H9 (cell line): Measurements from ENCODE around the gene SEPHS1. TPM values are rescaled to one million over a fixed set of nuclear protein-coding genes. Genes with fewer than 3 reads are reported as not detected.

Source experiments
- DNase-seq: peaks from one replicate; pipeline ENCODE4 v3.0.0-alpha.2; 2017
- H2AFZ ChIP-seq: one replicate; pipeline ENCODE4 v1.6.1; 2013; ENCODE audit warnings: mild to moderate bottlenecking, low read length, control low read depth, moderate library complexity
- H2AK5ac ChIP-seq: 2 replicates; pipeline ENCODE4 v1.6.1; 2013; ENCODE audit warnings: low read length, control low read depth, mixed read lengths; ENCODE audit not compliant: insufficient read length
- H2BK120ac ChIP-seq: one replicate; pipeline ENCODE4 v1.6.1; 2013; ENCODE audit warnings: low read depth, mild to moderate bottlenecking, low read length, control low read depth, inconsistent platforms; ENCODE audit not compliant: poor library complexity, severe bottlenecking
- H2BK12ac ChIP-seq: 2 replicates; pipeline ENCODE4 v1.6.1; 2013; ENCODE audit warnings: low read length, control low read depth, mixed read lengths, low read depth; ENCODE audit not compliant: insufficient read length
- H2BK15ac ChIP-seq: 2 replicates; pipeline ENCODE4 v1.6.1; 2013; ENCODE audit warnings: low read depth, low read length, control low read depth
- H2BK20ac ChIP-seq: one replicate; pipeline ENCODE4 v1.6.1; 2013; ENCODE audit warnings: low read depth, mild to moderate bottlenecking, low read length, control low read depth, inconsistent platforms; ENCODE audit not compliant: poor library complexity, severe bottlenecking
- H2BK5ac ChIP-seq: 2 replicates; pipeline ENCODE4 v1.6.1; 2013; ENCODE audit warnings: low read length, control low read depth, mixed read lengths; ENCODE audit not compliant: insufficient read length
- H3K14ac ChIP-seq: 2 replicates; pipeline ENCODE4 v1.6.1; 2013; ENCODE audit warnings: low read length, control low read depth; ENCODE audit not compliant: insufficient read depth
- H3K18ac ChIP-seq: 2 replicates; pipeline ENCODE4 v1.6.1; 2013; ENCODE audit warnings: low read depth, mild to moderate bottlenecking, mixed read lengths, low read length, control low read depth; ENCODE audit not compliant: insufficient read length
- H3K23ac ChIP-seq: 2 replicates; pipeline ENCODE4 v1.6.1; 2013; ENCODE audit warnings: low read length, control low read depth, mixed read lengths, low read depth; ENCODE audit not compliant: insufficient read length
- H3K23me2 ChIP-seq: 2 replicates; pipeline ENCODE4 v1.6.1; 2013; ENCODE audit warnings: low read depth, mild to moderate bottlenecking, mixed read lengths, low read length, control low read depth; ENCODE audit not compliant: insufficient read length, poor library complexity, severe bottlenecking
- H3K27ac ChIP-seq: 2 replicates; pipeline ENCODE4 v1.5.1; 2013; ENCODE audit warnings: low read length, control low read depth, mixed read lengths, low read depth; ENCODE audit not compliant: insufficient read length
- H3K27me3 ChIP-seq: 2 replicates; pipeline ENCODE4 v1.6.1; 2013; ENCODE audit warnings: low read length, control low read depth, inconsistent platforms; ENCODE audit not compliant: insufficient read depth
- H3K4ac ChIP-seq: 2 replicates; pipeline ENCODE4 v1.6.1; 2013; ENCODE audit warnings: low read depth, mild to moderate bottlenecking, control low read depth, inconsistent platforms, low read length, moderate library complexity
- H3K4me1 ChIP-seq: 2 replicates; pipeline ENCODE4 v1.6.1; 2013; ENCODE audit warnings: low read length, control low read depth, inconsistent platforms; ENCODE audit not compliant: insufficient read depth
- H3K4me2 ChIP-seq: 2 replicates; pipeline ENCODE4 v1.6.1; 2013; ENCODE audit warnings: low read length, control low read depth, mixed read lengths; ENCODE audit not compliant: insufficient read length, insufficient read depth
- H3K56ac ChIP-seq: 2 replicates; pipeline ENCODE4 v1.6.1; 2013; ENCODE audit warnings: low read depth, mild to moderate bottlenecking, mixed read lengths, low read length, control low read depth; ENCODE audit not compliant: insufficient read length
- H3K79me1 ChIP-seq: 2 replicates; pipeline ENCODE4 v1.6.1; 2013; ENCODE audit warnings: low read depth, mild to moderate bottlenecking, moderate library complexity, low read length, control low read depth, inconsistent platforms; ENCODE audit not compliant: insufficient read depth, poor library complexity, severe bottlenecking
- H3K79me2 ChIP-seq: 2 replicates; pipeline ENCODE4 v1.6.1; 2013; ENCODE audit warnings: low read length, control low read depth, inconsistent platforms; ENCODE audit not compliant: insufficient read depth
- H3K9ac ChIP-seq: 2 replicates; pipeline ENCODE4 v1.6.1; 2013; ENCODE audit warnings: low read length, control low read depth, mixed read lengths; ENCODE audit not compliant: insufficient read length; ENCODE audit errors: extremely low read depth
- H3K9me3 ChIP-seq: one replicate; pipeline ENCODE4 v1.6.1; 2013; ENCODE audit warnings: low read depth, low read length, inconsistent platforms; ENCODE audit not compliant: control insufficient read depth
- H3T11ph ChIP-seq: one replicate; pipeline ENCODE4 v1.6.1; 2013; ENCODE audit warnings: mild to moderate bottlenecking, low read length, control low read depth, inconsistent platforms
- H4K20me1 ChIP-seq: one replicate; pipeline ENCODE4 v1.6.1; 2013; ENCODE audit not compliant: control insufficient read depth, insufficient read length, insufficient read depth
- H4K5ac ChIP-seq: 2 replicates; pipeline ENCODE4 v1.6.1; 2013; ENCODE audit warnings: low read depth, mild to moderate bottlenecking, mixed read lengths, low read length, control low read depth; ENCODE audit not compliant: insufficient read length
- H4K8ac ChIP-seq: replicated peaks from 2 replicates; pipeline ENCODE4 v1.6.1; 2013; ENCODE audit warnings: low read length, control low read depth, mixed read lengths, low read depth; ENCODE audit not compliant: insufficient read length
- H4K91ac ChIP-seq: 2 replicates; pipeline ENCODE4 v1.6.1; 2013; ENCODE audit warnings: low read depth, mild to moderate bottlenecking, moderate library complexity, mixed read lengths, low read length, control low read depth; ENCODE audit not compliant: insufficient read length
- H3K27ac Mint-ChIP-seq, 3 experiments: 2 replicates in 2 of 3; 3 replicates in 1 of 3; pipeline ENCODE4 v1.8.0; 2020 to 2021; ENCODE audit warnings: mixed read lengths in 3 of 3, mild to moderate bottlenecking in 1 of 3, moderate library complexity in 1 of 3
- H3K27me3 Mint-ChIP-seq: 2 replicates; pipeline ENCODE4 v1.8.0; 2021; ENCODE audit warnings: low read depth, mild to moderate bottlenecking, moderate library complexity, mixed read lengths
- H3K36me3 Mint-ChIP-seq, 3 experiments: 2 replicates in 2 of 3; 3 replicates in 1 of 3; pipeline ENCODE4 v1.8.0; 2020 to 2021; ENCODE audit warnings: low read depth in 3 of 3, mixed read lengths in 3 of 3; ENCODE audit not compliant: insufficient read depth in 1 of 3
- H3K4me1 Mint-ChIP-seq, 2 experiments: 2 replicates each; pipeline ENCODE4 v1.8.0; 2020; ENCODE audit warnings: mixed read lengths in 2 of 2
- H3K4me3 Mint-ChIP-seq, 2 experiments: 2 replicates in 1 of 2; 3 replicates in 1 of 2; pipeline ENCODE4 v1.8.0; 2020 to 2021; ENCODE audit warnings: mild to moderate bottlenecking in 2 of 2, mixed read lengths in 2 of 2, moderate library complexity in 1 of 2
- H3K9me3 Mint-ChIP-seq, 2 experiments: 2 replicates in 1 of 2; 3 replicates in 1 of 2; pipeline ENCODE4 v1.8.0; 2020; ENCODE audit warnings: mild to moderate bottlenecking in 2 of 2, mixed read lengths in 2 of 2, moderate library complexity in 1 of 2
- WGBS: extraction: QIAGEN DNeasy Blood & Tissue Kit; methylation state at CpG from one replicate; pipeline ENCODE4 v1.1.7; 2013; ENCODE audit warnings: missing lambda C conversion rate, low lambda C conversion rate, mixed read lengths; ENCODE audit not compliant: insufficient read length; ENCODE audit errors: extremely low coverage; 5-methylcytosine and 5-hydroxymethylcytosine counted together
- total RNA-seq: library from RNA; stranded (reverse); gene quantifications from 2 replicates; pipeline ENCODE4 v1.2.1, GENCODE V29; 2021
- TF ChIP-seq, protein P1 (sequence below): fragments of 200-600 bp; sonication (generic); conservative IDR thresholded peaks from 3 replicates; pipeline ENCODE4 v1.8.0; 2021; ENCODE audit warnings: antibody characterized with exemption, mild to moderate bottlenecking

Gene SEPHS1
- total RNA-seq, 1 experiment from 2014 or later: 366 TPM

GRCh38 chr10:13351340-13351915 is 3.3 kb upstream of the SEPHS1 start:
- Histone ChIP-seq H3K56ac (no peak overlapping the region), H3K27ac (peak overlapping the region; percentile 100), H3K79me2 (peaks cover 5% of the 10 kb centered on the region; the same call in 1 of the 2 replicates), H3K27me3 (no peaks in the 10 kb centered on the region), H3K23me2 (peaks cover 17% of the 10 kb centered on the region), H3K4me2 (peak overlapping the region; percentile 69), H2BK12ac (no peak overlapping the region), H2AFZ (no peak overlapping the region), H4K8ac (no peak overlapping the region), H3K18ac (peak overlapping the region; percentile 88), H2BK15ac (no peak overlapping the region), H3K9ac (peak overlapping the region; percentile 60), H4K91ac (no peak overlapping the region), H3K14ac (peak overlapping the region; percentile 71), H2AK5ac (no peak overlapping the region), H3K9me3 (no peaks in the 10 kb centered on the region), H3K4me1 (peaks cover 8% of the 10 kb centered on the region; the same call in 1 of the 2 replicates), H2BK120ac (no peak overlapping the region), H3K4ac (no peak overlapping the region), H3K79me1 (no peaks in the 10 kb centered on the region), H2BK5ac (no peak overlapping the region), H2BK20ac (no peak overlapping the region), H4K5ac (no peak overlapping the region), H4K20me1 (no peaks in the 10 kb centered on the region), H3K23ac (no peak overlapping the region), H3T11ph (no peak overlapping the region)
- peaks cover 0 to 5% (median 3%) of the 10 kb centered on the region in 3 experiments; a peak in 5 of 7 replicates for H3K36me3 Mint-ChIP-seq
- no CpG with 5 or more reads among the region's 11 CpGs for WGBS
- H3K27me3 Mint-ChIP-seq: no peaks in the 10 kb centered on the region
- H3K4me3 Mint-ChIP-seq: peak overlapping the region; percentile 85 to 93
- DNase-seq: peak; percentile 88
- H3K9me3 Mint-ChIP-seq: no peaks in the 10 kb centered on the region; a peak in 2 of 5 replicates
- TF ChIP-seq, protein P1, sequence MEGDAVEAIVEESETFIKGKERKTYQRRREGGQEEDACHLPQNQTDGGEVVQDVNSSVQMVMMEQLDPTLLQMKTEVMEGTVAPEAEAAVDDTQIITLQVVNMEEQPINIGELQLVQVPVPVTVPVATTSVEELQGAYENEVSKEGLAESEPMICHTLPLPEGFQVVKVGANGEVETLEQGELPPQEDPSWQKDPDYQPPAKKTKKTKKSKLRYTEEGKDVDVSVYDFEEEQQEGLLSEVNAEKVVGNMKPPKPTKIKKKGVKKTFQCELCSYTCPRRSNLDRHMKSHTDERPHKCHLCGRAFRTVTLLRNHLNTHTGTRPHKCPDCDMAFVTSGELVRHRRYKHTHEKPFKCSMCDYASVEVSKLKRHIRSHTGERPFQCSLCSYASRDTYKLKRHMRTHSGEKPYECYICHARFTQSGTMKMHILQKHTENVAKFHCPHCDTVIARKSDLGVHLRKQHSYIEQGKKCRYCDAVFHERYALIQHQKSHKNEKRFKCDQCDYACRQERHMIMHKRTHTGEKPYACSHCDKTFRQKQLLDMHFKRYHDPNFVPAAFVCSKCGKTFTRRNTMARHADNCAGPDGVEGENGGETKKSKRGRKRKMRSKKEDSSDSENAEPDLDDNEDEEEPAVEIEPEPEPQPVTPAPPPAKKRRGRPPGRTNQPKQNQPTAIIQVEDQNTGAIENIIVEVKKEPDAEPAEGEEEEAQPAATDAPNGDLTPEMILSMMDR: no peak
- H3K4me1 Mint-ChIP-seq: peaks cover 57% of the 10 kb centered on the region in 2 experiments
- peak overlapping the region; percentile 95 to 100 (median 100) for H3K27ac Mint-ChIP-seq
